ENCODE data around the gene FSD1.
A peak's percentile ranks its signal among the peaks of the same experiment; 100 is the strongest.
"Not testable (repeated sequence)": the region's sequence is repeated elsewhere in the genome, so short reads cannot be mapped to it uniquely, and the experiment has no call there.

The FSD1 gene

GRCh38 chr19:4347521-4347920, 43.1 kb downstream of the FSD1 start:
- DNase-seq: no peak

- DNase-seq: not testable (repeated sequence)
Measured at GRCh38 chr19:4349225-4349624, 44.8 kb downstream of the FSD1 start.

GRCh38 chr19:4350111-4350510, 45.7 kb downstream of the FSD1 start:
- no peak for DNase-seq

- DNase-seq: no peak
Measured at GRCh38 chr19:4350726-4351125, 46.3 kb downstream of the FSD1 start.

- peak; percentile 62 for DNase-seq
Measured at GRCh38 chr19:4352701-4353121, 48.3 kb downstream of the FSD1 start.

GRCh38 chr19:4354282-4354681, 49.9 kb downstream of the FSD1 start:
- no peak for DNase-seq

GRCh38 chr19:4354897-4355296, 50.5 kb downstream of the FSD1 start:
- DNase-seq: no peak

- DNase-seq: no peak
Measured at GRCh38 chr19:4357095-4357797, 52.8 kb downstream of the FSD1 start.

GRCh38 chr19:4357921-4358326, 53.5 kb downstream of the FSD1 start:
- DNase-seq: no peak

GRCh38 chr19:4358709-4359626, 54.6 kb downstream of the FSD1 start:
- DNase-seq: no peak

- no peak for DNase-seq
Measured at GRCh38 chr19:4359627-4360000, 55.2 kb downstream of the FSD1 start.

- DNase-seq: no peak
Measured at GRCh38 chr19:4360081-4360569, 55.7 kb downstream of the FSD1 start.

GRCh38 chr19:4360641-4361151, 56.3 kb downstream of the FSD1 start:
- DNase-seq: no peak

- no peak for DNase-seq
Measured at GRCh38 chr19:4361152-4362046, 57.0 kb downstream of the FSD1 start.

GRCh38 chr19:4362101-4362828, 57.9 kb downstream of the FSD1 start:
- no peak for DNase-seq

GRCh38 chr19:4362831-4363545, 58.6 kb downstream of the FSD1 start:
- peak; percentile 60 for DNase-seq

GRCh38 chr19:4363571-4364304, 59.3 kb downstream of the FSD1 start:
- no peak for DNase-seq

GRCh38 chr19:4365341-4365740, 60.9 kb downstream of the FSD1 start:
- no peak for DNase-seq

- no peak for DNase-seq
Measured at GRCh38 chr19:4365791-4366665, 61.6 kb downstream of the FSD1 start.
